OCI-LY7 (cell line): ENCODE results near the gene HDHD5. TPM values are rescaled to one million over a fixed set of nuclear protein-coding genes. Genes with fewer than 3 reads are reported as not detected.

Experiments
- BruUV-seq: library from RNA; stranded (reverse); fragments of 400-500 nt; replicated peaks from 2 replicates; lab custom pipeline; 2021; lab: Mats Ljungman, UMichigan
- CTCF ChIA-PET: fragments of 300-600 bp; sonication (Branson Sonifier 250); formaldehyde crosslinking; loops from one replicate; lab custom pipeline; 2022; ENCODE audit warnings: antibody characterized with exemption; ENCODE audit not compliant: unreplicated experiment; lab: Charles Lee
- POLR2A ChIA-PET: fragments of 300-600 bp; sonication (Branson Sonifier 250); formaldehyde crosslinking; loops from one replicate; lab custom pipeline; 2022; ENCODE audit warnings: antibody characterized with exemption; lab: Charles Lee
- DNase-seq: peaks from one replicate; pipeline ENCODE4 v3.0.0-alpha.2; 2015; ENCODE audit warnings: low spot score
- H2AFZ ChIP-seq: fragments of 200-600 bp; sonication (generic), shearing (Covaris generic); 2 replicates; pipeline ENCODE4 v1.6.1; 2014; ENCODE audit warnings: mild to moderate bottlenecking, antibody characterized with exemption, low read length, moderate library complexity
- H3K27ac ChIP-seq: fragments of 200-600 bp; sonication (generic); 2 replicates; pipeline ENCODE4 v1.5.1; 2014; ENCODE audit warnings: mixed run types, low read depth, mild to moderate bottlenecking, moderate library complexity, low read length, inconsistent platforms; ENCODE audit not compliant: poor library complexity, severe bottlenecking
- H3K36me3 ChIP-seq: fragments of 200-600 bp; sonication (generic); 2 replicates; pipeline ENCODE4 v1.6.1; 2014; ENCODE audit warnings: mild to moderate bottlenecking, antibody characterized with exemption, low read length, moderate library complexity, mixed read lengths; ENCODE audit not compliant: insufficient read depth
- H3K4me1 ChIP-seq: fragments of 200-600 bp; sonication (generic); 2 replicates; pipeline ENCODE4 v1.5.1; 2014; ENCODE audit warnings: mild to moderate bottlenecking, low read length; ENCODE audit not compliant: insufficient read depth, poor library complexity, severe bottlenecking
- H3K4me2 ChIP-seq: fragments of 200-600 bp; sonication (generic); 2 replicates; pipeline ENCODE4 v1.6.1; 2014; ENCODE audit warnings: mild to moderate bottlenecking, low read length
- H3K4me3 ChIP-seq: fragments of 200-600 bp; sonication (generic); 2 replicates; pipeline ENCODE4 v1.5.1; 2014; ENCODE audit warnings: mild to moderate bottlenecking, low read depth, low read length; ENCODE audit not compliant: poor library complexity, severe bottlenecking
- H3K79me2 ChIP-seq: fragments of 200-600 bp; sonication (generic); 2 replicates; pipeline ENCODE4 v1.6.1; 2016; ENCODE audit warnings: low read depth, mild to moderate bottlenecking, low read length, moderate library complexity, mixed read lengths; ENCODE audit not compliant: insufficient read depth
- H3K9me2 ChIP-seq: fragments of 200-600 bp; sonication (generic); 2 replicates; pipeline ENCODE4 v1.6.1; 2016; ENCODE audit warnings: mild to moderate bottlenecking, low read length, mixed read lengths; ENCODE audit not compliant: insufficient read depth
- H3K9me3 ChIP-seq: fragments of 200-600 bp; sonication (generic); 2 replicates; pipeline ENCODE4 v1.6.1; 2014; ENCODE audit warnings: mild to moderate bottlenecking, mixed run types, low read length, mixed read lengths
- H4K20me1 ChIP-seq: fragments of 200-600 bp; sonication (generic); 2 replicates; pipeline ENCODE4 v1.6.1; 2014; ENCODE audit warnings: mild to moderate bottlenecking, antibody characterized with exemption, low read length, moderate library complexity, mixed read lengths; ENCODE audit not compliant: insufficient read depth
- EZH2phosphoT487 ChIP-seq: fragments of 200-600 bp; sonication (generic); IDR thresholded peaks from 2 replicates; pipeline ENCODE4 v1.6.1; 2018; ENCODE audit warnings: low read depth, borderline replicate concordance, mild to moderate bottlenecking, mixed run types, antibody characterized with exemption, low read length, moderate library complexity, mixed read lengths
- intact Hi-C: fragments of 100-400 bp; cut with micrococcal nuclease; formaldehyde crosslinking; loops from one replicate; pipeline ENCODE4 v1.10.0; 2022; ENCODE audit not compliant: unreplicated experiment
- total RNA-seq, 2 experiments: library from RNA; depleted of rRNA in 1 of 2; stranded (reverse); fragments of >200 nt in 1 of 2; shearing (Covaris generic) in 1 of 2; gene quantifications; 2 replicates each; pipeline ENCODE4 v1.2.3, GENCODE V29; 2014 to 2022
- TF ChIP-seq, protein P1 (sequence below): fragments of 200-600 bp; sonication (generic); conservative IDR thresholded peaks from 2 replicates; pipeline ENCODE4 v1.5.1; 2014; ENCODE audit warnings: mild to moderate bottlenecking, antibody characterized with exemption, low read length, moderate library complexity, mixed read lengths

The HDHD5 gene
- total RNA-seq, 2 experiments from 2014 or later: 77.4 to 84.6 TPM

DNA sequence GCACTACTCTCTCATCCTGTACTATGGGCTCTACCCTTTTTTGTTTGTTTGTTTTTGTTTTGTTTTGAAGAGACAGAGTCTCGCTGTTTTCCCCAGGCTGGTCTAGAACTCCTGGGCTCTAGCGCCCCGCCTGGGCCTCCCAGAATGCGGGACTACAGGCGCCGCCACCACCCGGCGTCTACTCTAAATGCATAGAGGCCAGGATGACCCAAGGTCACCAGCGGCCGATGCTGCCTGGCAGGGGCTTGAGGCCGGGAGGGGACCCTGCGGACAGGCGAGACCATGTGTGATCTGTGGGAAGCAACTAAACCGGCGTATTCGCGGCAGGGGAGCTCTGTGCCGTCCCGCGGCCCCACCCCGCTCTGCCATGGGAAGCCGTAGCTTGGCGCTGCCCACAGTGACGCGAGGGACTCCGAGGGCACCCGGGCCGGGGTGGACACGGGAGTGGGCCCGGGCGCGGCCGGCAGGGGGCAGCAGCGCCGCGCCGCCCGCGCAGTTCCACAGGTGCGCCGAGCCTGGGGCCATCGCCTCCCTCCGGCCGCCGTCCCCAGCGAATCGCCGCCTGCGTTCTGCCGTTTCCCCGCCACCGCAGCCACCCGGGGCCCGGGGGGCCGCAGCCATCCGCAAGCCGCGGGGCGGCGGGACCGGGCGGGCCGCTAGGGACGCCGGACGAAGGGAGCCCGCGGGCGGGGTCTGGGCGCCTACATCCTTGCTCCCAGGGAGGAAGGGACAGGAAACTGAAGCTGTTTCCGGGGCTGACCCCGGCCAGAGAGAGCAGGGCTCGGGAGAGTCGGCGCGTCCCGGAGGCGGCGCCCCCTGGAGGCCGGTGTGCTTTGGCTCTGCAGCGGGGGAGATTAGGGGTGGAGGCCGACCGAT, 12.3 kb upstream of the HDHD5 start:
- ChIA-PET POLR2A (interaction anchor here (0.8 to 3.4 kb wide), 6 partner anchors 11 to 330 kb away, joined by 3 to 19 read pairs (median 3); partner anchors contain the start of gene ADA2), CTCF (interaction anchor here (0.8 to 3.0 kb wide), 7 partner anchors 11 to 331 kb away, joined by 3 to 26 read pairs (median 5); no protein-coding TSS in a partner anchor)
- peak overlapping the region; percentile 68 for H3K4me2 ChIP-seq
- intact Hi-C loops: loop anchor here (1.0 to 5.0 kb wide), 7 partner anchors 17 to 330 kb away; partner anchors contain the start of genes CECR2 and IL17RA
- peak overlapping the region; percentile 98 for H2AFZ ChIP-seq
- H3K4me3 ChIP-seq: peak overlapping the region; percentile 72
- no peaks in the 10 kb centered on the region for H3K9me3 ChIP-seq
- DNase-seq: peak; percentile 92
- H3K36me3 ChIP-seq: no peaks in the 10 kb centered on the region
- H4K20me1 ChIP-seq: no peaks in the 10 kb centered on the region
- H3K79me2 ChIP-seq: no peaks in the 10 kb centered on the region
- H3K9me2 ChIP-seq: no peaks in the 10 kb centered on the region
- no peak for TF ChIP-seq EZH2phosphoT487
- TF ChIP-seq, protein P1, sequence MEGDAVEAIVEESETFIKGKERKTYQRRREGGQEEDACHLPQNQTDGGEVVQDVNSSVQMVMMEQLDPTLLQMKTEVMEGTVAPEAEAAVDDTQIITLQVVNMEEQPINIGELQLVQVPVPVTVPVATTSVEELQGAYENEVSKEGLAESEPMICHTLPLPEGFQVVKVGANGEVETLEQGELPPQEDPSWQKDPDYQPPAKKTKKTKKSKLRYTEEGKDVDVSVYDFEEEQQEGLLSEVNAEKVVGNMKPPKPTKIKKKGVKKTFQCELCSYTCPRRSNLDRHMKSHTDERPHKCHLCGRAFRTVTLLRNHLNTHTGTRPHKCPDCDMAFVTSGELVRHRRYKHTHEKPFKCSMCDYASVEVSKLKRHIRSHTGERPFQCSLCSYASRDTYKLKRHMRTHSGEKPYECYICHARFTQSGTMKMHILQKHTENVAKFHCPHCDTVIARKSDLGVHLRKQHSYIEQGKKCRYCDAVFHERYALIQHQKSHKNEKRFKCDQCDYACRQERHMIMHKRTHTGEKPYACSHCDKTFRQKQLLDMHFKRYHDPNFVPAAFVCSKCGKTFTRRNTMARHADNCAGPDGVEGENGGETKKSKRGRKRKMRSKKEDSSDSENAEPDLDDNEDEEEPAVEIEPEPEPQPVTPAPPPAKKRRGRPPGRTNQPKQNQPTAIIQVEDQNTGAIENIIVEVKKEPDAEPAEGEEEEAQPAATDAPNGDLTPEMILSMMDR: peak; percentile 90
- peak overlapping the region; percentile 46 for H3K27ac ChIP-seq
- H3K4me1 ChIP-seq: peaks cover 11% of the 10 kb centered on the region
- no TSS peak for BruUV-seq

DNA sequence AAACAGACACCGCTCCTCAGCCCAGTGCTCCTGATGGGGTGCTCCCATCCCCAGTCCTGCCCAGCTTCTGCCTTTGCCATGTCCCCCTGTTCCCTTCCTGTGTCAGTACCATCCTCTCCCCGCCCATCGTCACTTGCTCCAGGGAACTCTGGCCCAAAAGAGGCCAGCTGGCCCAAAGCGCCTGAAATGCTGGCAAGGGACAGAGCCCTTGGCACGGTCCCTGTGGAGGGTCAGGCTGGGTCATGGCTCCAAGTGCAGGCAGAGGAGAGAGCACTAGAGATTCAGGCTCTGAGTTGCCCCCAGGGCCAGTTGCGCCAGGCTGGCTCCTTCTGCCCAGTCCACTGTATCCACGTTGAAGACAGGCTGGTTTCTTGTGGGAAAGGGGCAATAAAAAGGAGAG, 8.4 kb upstream of the HDHD5 start:
- Histone ChIP-seq H3K27ac (no peak overlapping the region), H3K4me2 (no peak overlapping the region), H3K9me2 (no peaks in the 10 kb centered on the region), H3K4me1 (peaks cover 11% of the 10 kb centered on the region), H3K9me3 (no peaks in the 10 kb centered on the region), H2AFZ (no peak overlapping the region), H3K4me3 (no peak overlapping the region), H4K20me1 (no peaks in the 10 kb centered on the region), H3K79me2 (no peaks in the 10 kb centered on the region), H3K36me3 (no peaks in the 10 kb centered on the region)
- no peak for DNase-seq
- BruUV-seq: no TSS peak
- intact Hi-C loops: no loop called here
- CTCF ChIA-PET: no interaction called here
- POLR2A ChIA-PET: interaction anchor here (0.6 to 1.6 kb wide), 3 partner anchors 12 to 51 kb away, joined by 3 to 8 read pairs (median 3); no protein-coding TSS in a partner anchor
- TF ChIP-seq EZH2phosphoT487: no peak
- TF ChIP-seq, protein P1: no peak
